Activated T-cell treated with anti-CD3 and anti-CD28 coated beads, Interleukin-2, amount 50 U/mL, for 72 hours (primary cell): Measurements from ENCODE around the gene LYPLA2. TPM values are rescaled to one million over a fixed set of nuclear protein-coding genes. Genes with fewer than 3 reads are reported as not detected.
"Not testable (repeated sequence)": the region's sequence is repeated elsewhere in the genome, so short reads cannot be mapped to it uniquely, and the experiment has no call there.

Experiments used
- ATAC-seq, 2 donors: fragments of 150-1000 bp; cut with Tn5 transposase; replicated peaks in 1 of 2; 2 replicates each; pipeline ENCODE4 v1.10.0; 2021; ENCODE audit warnings: moderate library complexity in 2 of 2, mild to moderate bottlenecking in 1 of 2
- DNase-seq, 2 donors: peaks; one replicate each; pipeline ENCODE4 v3.0.0; 2021 to 2022; ENCODE audit warnings: mixed read lengths in 1 of 2
- H3K27ac Mint-ChIP-seq: one replicate; pipeline ENCODE4 v1.8.0; 2022; ENCODE audit warnings: mild to moderate bottlenecking, moderate library complexity, mixed read lengths
- H3K27me3 Mint-ChIP-seq: one replicate; pipeline ENCODE4 v1.8.0; 2022; ENCODE audit warnings: low read depth, mixed read lengths
- H3K36me3 Mint-ChIP-seq, 2 donors: one replicate each; pipeline ENCODE4 v1.8.0; 2022; ENCODE audit warnings: mixed read lengths in 2 of 2, mild to moderate bottlenecking in 1 of 2; ENCODE audit not compliant: insufficient read depth in 2 of 2
- H3K4me1 Mint-ChIP-seq: one replicate; pipeline ENCODE4 v1.8.0; 2022; ENCODE audit warnings: low read depth, mixed read lengths
- H3K4me3 Mint-ChIP-seq, 2 donors: one replicate each; pipeline ENCODE4 v1.8.0; 2022; ENCODE audit warnings: mild to moderate bottlenecking in 2 of 2, mixed read lengths in 2 of 2, moderate library complexity in 2 of 2
- H3K9me3 Mint-ChIP-seq, 2 donors: one replicate each; pipeline ENCODE4 v1.8.0; 2022; ENCODE audit warnings: mixed read lengths in 2 of 2
- total RNA-seq, 2 donors: library from RNA; stranded (reverse); gene quantifications; one replicate each; pipeline ENCODE4 v1.2.3, GENCODE V29; 2022

Gene LYPLA2
- total RNA-seq, 2 donors from 2014 or later: 63.4 to 71.5 TPM

DNA sequence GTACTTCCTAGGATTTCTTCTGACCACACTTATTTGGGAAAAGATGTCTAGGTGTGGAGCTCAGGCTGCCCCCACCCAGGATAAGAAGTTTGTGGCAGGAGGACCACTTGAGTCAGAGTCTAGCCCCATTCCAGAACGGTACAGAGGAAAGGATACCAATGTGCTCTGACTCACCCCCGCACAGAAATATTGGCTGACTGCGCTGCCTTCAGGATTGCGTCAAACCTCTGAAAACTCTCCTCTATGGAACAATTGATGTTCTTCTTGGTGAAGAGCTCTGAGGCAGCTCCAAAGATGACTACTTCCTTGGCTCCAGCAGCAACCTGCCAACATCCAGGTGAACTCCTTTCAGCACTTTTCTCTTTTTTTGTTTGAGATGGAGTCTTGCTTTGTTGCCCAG lies 23.1 kb downstream of the LYPLA2 start:
- Mint-ChIP-seq H3K4me3 (no peak overlapping the region), H3K36me3 (peaks cover 2 to 5% of the 10 kb centered on the region in 2 donors)
- no peak for ATAC-seq

DNA sequence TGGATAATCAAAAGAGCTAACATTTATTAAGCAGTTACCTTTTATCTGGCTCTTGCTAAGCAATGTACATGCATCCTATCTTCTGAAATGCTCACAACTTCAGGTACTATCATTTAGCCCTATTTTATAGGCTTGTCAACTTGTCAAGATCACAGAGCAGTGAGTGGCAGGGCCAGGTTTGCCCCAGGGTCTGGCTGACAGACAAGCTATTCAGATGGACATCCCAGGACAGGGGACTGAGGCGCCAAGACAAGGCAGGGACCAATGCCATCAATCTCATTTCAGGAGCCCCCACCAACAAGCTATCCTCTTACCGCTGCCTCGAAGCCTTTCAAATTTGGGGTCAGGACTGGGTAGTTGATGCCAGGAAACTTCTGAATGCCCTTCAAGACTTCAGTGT lies 25.4 kb downstream of the LYPLA2 start:
- H3K27me3 Mint-ChIP-seq: no peaks in the 10 kb centered on the region
- no peak for ATAC-seq
- no peak for DNase-seq
- H3K4me3 Mint-ChIP-seq: no peak overlapping the region
- no peak overlapping the region for H3K27ac Mint-ChIP-seq
- peaks cover 5 to 6% of the 10 kb centered on the region in 2 donors for H3K36me3 Mint-ChIP-seq
- peaks cover 7% of the 10 kb centered on the region for H3K4me1 Mint-ChIP-seq
- H3K9me3 Mint-ChIP-seq: no peaks in the 10 kb centered on the region

More for the DNA sequence above, 23.1 kb downstream of the LYPLA2 start:
- no peak for DNase-seq
- Mint-ChIP-seq H3K4me1 (peaks cover 19% of the 10 kb centered on the region), H3K9me3 (no peaks in the 10 kb centered on the region), H3K27ac (no peak overlapping the region), H3K27me3 (no peaks in the 10 kb centered on the region)

DNA sequence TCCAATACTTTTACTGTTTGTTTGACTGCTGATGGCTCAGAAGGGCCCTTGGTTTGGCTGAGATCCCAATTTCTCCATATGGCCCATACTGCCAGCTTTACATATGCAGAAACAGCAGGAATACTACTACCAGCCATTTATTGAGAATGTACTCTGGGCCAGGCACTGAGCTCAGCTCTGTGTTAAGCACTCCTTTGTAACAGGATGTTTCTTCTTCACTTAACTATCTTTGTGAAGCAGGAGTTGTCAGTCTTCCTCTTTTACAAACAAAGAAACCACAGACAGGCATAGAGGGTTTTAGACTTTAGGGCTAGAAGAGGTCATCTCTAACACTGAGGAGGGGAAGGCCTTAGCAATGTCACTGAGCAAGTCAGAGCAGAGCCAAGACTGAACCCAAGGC lies 26.0 kb downstream of the LYPLA2 start:
- Mint-ChIP-seq H3K9me3 (no peaks in the 10 kb centered on the region), H3K27me3 (no peaks in the 10 kb centered on the region), H3K4me3 (no peak overlapping the region), H3K4me1 (peaks cover 7% of the 10 kb centered on the region), H3K27ac (no peak overlapping the region), H3K36me3 (peaks cover 5 to 6% of the 10 kb centered on the region in 2 donors)
- ATAC-seq (no peak), DNase-seq (no peak)

DNA sequence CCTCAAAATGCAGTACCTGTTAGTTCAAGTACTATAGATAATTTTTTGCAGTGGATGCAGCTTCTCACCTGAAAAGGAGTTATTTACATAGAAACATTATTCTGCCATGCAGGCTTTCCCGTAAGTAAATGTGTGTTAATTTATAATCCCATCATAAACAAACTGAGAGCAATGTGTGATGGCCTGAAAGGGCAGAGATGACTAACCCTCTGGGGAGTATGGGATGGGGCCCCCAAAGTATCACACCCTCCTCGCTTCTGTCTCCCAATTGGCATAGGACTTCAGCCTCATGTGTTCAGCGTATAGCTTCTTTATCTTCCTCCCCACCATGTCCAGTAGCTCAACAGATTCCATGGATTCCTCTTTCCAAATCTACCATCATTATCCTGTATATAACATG lies 26.7 kb downstream of the LYPLA2 start:
- Mint-ChIP-seq H3K4me3 (no peak overlapping the region), H3K4me1 (peaks cover 7% of the 10 kb centered on the region), H3K27ac (no peak overlapping the region), H3K9me3 (no peaks in the 10 kb centered on the region), H3K27me3 (no peaks in the 10 kb centered on the region), H3K36me3 (peaks cover 5 to 6% of the 10 kb centered on the region in 2 donors)
- ATAC-seq (no peak), DNase-seq (no peak)

DNA sequence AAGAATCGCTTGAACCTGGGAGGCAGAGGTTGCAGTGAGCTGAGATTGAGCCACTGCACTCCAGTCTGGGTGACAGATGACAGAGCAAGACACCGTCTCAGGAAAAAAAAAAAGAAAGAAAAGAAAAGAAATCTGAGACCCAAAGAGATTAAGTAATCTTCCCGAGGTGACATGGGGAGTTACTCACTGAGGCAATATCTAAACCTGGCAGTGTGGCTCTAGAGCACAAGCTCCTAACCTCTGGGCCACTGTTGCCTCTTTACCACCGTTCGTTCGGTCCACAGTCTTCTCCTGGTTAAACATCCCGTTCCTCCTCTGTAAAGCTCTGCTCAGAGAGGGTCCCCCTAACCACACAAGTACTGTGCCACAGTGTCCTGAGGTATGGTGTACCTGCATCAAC lies 32.8 kb downstream of the LYPLA2 start:
- Mint-ChIP-seq H3K4me3 (peak overlapping the region; percentile 95 to 97), H3K27me3 (no peaks in the 10 kb centered on the region), H3K27ac (peak overlapping the region; percentile 68), H3K36me3 (peaks cover 0 to 7% of the 10 kb centered on the region in 2 donors), H3K4me1 (peaks cover 27% of the 10 kb centered on the region), H3K9me3 (no peaks in the 10 kb centered on the region)
- no peak for ATAC-seq
- DNase-seq: no peak

DNA sequence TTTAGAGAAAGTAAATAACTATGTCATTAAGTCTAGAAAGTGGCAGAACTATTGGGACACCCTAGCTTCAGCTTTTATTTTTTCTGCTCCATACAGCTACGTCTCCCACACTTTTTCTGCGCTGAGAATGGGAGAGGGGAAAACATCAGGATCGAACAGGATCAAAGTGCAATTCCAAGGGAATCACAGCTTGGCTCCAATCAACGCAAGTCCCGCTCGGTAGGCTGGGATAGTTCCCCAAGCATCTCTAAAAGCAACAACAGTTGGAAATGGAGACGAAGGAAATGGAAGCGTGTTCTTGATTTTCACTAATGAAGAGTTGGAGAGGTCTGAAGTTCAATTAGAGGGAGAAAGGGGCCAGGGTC lies 33.7 kb downstream of the LYPLA2 start:
- Mint-ChIP-seq H3K27me3 (no peaks in the 10 kb centered on the region), H3K36me3 (peaks cover 0 to 7% of the 10 kb centered on the region in 2 donors), H3K4me1 (peaks cover 27% of the 10 kb centered on the region), H3K27ac (peak overlapping the region; percentile 96), H3K9me3 (no peaks in the 10 kb centered on the region), H3K4me3 (peak overlapping the region; percentile 95 to 97)
- ATAC-seq: no peak
- DNase-seq: no peak

DNA sequence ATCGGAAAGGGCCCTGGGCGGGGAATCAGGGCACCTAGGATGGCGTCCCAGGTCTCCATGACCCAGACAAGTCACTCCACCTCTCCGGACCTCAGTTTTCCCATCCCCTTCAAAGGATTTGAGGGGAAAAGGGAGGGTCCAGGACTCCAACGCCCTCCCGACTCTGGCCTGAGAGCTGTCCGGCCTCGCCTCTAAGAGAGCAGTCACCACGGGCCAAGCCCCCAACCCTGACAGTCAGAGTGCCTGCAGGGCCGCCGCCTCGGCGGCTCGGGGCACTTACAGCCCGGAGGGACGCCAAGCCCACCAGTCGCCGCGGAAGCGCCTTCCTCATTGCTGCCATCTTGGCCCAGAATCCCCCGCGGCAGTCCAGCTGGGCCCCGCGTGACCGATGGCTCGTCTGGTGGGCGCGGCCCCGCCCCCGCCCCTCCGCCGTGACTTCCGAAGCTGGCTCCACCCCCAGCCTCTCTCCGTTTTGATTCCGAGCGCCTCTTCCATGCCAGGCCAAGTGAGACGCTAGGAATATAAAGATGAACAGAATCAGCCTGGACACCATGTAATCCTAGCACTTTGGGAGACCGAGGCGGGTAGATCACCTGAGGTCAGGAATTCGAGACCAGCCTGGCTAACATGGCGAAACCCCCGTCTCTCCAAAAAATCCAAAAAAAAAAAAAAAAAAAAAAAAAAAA lies 34.3 kb downstream of the LYPLA2 start, which contains the start of gene HMGCL:
TSS of gene HMGCL (minus strand) at position 354 of the 686 bp plus-strand sequence. CDS start at position 340, 14 bp downstream.
- H3K4me3 Mint-ChIP-seq: peak within 1 kb of the TSS; percentile 95 to 97
- H3K36me3 Mint-ChIP-seq: peaks cover 0 to 6% of the 10 kb centered on the region in 2 donors
- DNase-seq (peak; percentile 91), ATAC-seq (peak; percentile 97)
- H3K27me3 Mint-ChIP-seq: no peaks in the 10 kb centered on the region
- peaks cover 27% of the 10 kb centered on the region for H3K4me1 Mint-ChIP-seq
- H3K27ac Mint-ChIP-seq: peak within 1 kb of the TSS; percentile 96
- H3K9me3 Mint-ChIP-seq: no peaks in the 10 kb centered on the region

DNA sequence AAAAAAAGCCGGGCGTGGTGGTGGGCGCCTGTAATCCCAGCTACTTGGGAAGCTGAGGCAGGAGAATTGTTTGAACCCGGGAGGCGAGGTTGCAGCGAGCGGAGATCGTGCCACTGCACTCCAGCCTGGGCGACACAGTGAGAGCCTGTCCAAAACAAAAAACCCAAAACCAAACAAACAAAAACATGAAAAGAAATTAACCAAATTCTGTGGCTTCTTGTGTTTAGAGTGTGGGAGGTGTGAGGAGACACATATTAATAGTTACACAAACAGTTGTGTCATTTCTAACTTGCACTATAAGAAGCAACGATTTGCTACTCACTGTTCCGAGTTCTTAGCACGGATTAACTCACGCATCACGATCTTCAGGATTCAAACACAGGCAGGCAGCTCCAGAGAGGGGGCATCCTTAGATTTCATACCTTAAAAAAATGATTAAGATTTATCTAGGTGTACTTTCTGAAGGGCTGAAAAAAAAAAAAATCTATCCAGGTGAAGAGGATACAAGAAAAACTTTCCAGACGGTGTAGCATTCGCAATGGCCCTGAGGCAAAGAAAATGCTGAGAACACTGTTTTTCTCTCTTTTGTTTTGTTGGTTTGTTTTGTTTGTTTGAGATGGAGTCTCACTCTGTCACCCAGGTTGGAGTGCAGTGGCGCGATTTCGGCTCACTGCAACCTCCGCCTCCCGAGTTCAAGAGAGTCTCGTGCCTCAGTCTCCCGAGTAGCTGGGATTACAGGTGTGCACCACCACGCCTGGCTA lies 35.0 kb downstream of the LYPLA2 start:
- Mint-ChIP-seq H3K27ac (peak overlapping the region; percentile 96), H3K4me3 (peak overlapping the region; percentile 95 to 97), H3K27me3 (no peaks in the 10 kb centered on the region), H3K9me3 (no peaks in the 10 kb centered on the region), H3K4me1 (peaks cover 27% of the 10 kb centered on the region), H3K36me3 (peaks cover 0 to 3% of the 10 kb centered on the region in 2 donors)
- ATAC-seq (peak; percentile 58 to 68), DNase-seq (peak in 1 of 2 donors; percentile 13)

DNA sequence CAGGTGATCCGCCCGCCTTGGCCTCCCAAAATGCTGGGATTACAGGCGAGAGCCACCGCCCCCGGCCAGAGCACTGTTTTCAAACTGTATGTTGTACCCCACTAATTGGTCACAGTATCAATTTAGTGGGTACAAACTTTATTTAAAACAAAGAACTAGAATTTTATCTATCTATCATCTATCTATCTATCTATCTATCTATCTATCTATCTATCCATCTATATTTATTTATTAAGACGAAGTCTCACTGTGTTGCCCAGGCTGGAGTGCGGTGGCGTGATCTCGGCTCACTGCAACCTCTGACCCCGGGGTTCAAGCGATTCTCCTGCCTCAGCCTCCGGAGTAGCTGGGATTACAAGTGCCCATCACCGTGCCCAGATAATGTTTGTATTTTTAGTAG lies 35.6 kb downstream of the LYPLA2 start:
- DNase-seq, H3K27ac Mint-ChIP-seq, H3K36me3 Mint-ChIP-seq, H3K27me3 Mint-ChIP-seq, H3K9me3 Mint-ChIP-seq, ATAC-seq: not testable (repeated sequence)
- peak overlapping the region; percentile 95 to 97 for H3K4me3 Mint-ChIP-seq
- H3K4me1 Mint-ChIP-seq: peaks cover 27% of the 10 kb centered on the region

DNA sequence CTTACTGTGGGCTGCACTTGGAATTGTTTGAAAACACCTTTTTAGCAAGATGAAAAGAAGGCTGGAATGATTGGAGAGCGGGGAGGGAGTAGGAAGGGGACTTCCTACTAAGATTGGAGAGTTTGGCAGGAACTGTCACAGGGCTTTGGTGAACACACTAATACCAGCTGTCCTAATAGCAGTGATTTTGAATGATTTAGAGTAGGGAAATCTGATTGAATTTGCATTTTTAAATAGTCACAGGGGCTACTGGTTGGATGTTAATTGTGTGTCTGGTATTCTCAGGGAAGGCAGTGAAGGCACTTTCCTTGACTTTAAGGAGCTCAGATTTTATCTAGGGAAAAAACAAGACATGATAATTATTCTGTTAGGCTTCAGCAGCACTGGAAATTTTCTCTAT lies 36.8 kb downstream of the LYPLA2 start:
- H3K4me1 Mint-ChIP-seq: peaks cover 27% of the 10 kb centered on the region
- H3K4me3 Mint-ChIP-seq: no peak overlapping the region
- DNase-seq (no peak), ATAC-seq (no peak)
- no peaks in the 10 kb centered on the region for H3K9me3 Mint-ChIP-seq
- H3K27me3 Mint-ChIP-seq: no peaks in the 10 kb centered on the region
- no peak overlapping the region for H3K27ac Mint-ChIP-seq
- peaks cover 0 to 3% of the 10 kb centered on the region in 2 donors for H3K36me3 Mint-ChIP-seq

DNA sequence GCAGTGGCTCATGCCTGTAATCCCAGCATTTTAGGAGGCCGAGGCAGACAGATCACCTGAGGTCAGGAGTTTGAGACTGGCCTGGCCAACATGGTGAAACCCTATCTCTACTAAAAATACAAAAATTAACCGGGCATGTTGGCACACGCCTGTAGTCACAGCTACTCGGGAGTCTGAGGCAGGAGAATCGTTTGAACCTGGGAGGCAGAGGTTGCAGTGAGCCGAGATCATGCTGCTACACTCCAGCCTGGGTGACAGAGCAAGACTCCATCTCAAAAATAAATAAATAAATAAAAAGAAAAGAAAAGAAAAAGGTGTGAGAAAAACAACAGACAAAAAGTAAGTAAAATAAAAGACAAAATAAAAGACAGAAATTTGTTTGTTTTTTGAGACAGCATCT lies 43.2 kb downstream of the LYPLA2 start:
- peaks cover 13% of the 10 kb centered on the region for H3K4me1 Mint-ChIP-seq
- H3K27ac Mint-ChIP-seq, ATAC-seq, DNase-seq, H3K27me3 Mint-ChIP-seq, H3K36me3 Mint-ChIP-seq, H3K9me3 Mint-ChIP-seq, H3K4me3 Mint-ChIP-seq: not testable (repeated sequence)

DNA sequence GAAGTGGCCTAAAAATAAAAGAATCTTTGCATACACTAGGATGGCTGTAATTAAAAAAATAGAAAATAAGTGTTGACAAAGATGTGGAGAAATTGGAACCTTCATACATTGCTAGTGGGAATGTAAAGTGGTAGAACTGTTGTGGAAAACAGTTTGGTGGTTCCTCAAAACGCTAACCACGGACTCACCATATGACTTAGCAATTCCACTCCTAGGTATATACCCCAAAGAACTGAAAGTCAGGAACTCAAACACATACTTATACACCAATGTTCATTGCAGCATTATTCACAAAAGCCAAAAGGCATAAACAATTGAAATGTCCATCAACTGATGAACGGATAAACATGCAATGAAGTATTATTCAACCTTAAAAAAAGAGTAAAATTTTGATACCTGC lies 45.1 kb downstream of the LYPLA2 start:
- no peak for DNase-seq
- no peak for ATAC-seq
- peaks cover 5% of the 10 kb centered on the region for H3K27me3 Mint-ChIP-seq
- no peaks in the 10 kb centered on the region for H3K36me3 Mint-ChIP-seq
- no peak overlapping the region for H3K4me3 Mint-ChIP-seq
- no peak overlapping the region for H3K27ac Mint-ChIP-seq
- no peaks in the 10 kb centered on the region for H3K9me3 Mint-ChIP-seq
- H3K4me1 Mint-ChIP-seq: peaks cover 13% of the 10 kb centered on the region

DNA sequence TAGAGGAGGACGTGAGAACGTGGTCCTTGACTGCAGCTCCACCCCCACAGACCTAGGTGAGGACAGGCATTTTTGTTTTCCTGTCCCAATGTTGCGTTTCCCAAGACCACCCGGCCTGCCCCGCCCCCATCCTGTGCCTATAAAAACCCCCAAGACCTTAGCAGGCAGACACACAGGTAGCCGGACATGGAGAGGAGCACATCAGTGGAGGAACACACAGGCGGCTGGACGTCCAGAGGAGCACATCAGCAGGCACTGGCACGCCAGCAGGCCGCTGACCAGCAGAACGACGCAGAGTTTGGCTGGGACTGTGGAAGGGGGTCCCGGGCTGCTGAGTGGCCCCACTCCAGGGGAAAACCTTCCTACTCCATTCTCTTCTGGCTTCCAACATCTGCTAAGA lies 47.0 kb downstream of the LYPLA2 start:
- no peaks in the 10 kb centered on the region for H3K9me3 Mint-ChIP-seq
- H3K4me1 Mint-ChIP-seq: peaks cover 13% of the 10 kb centered on the region
- peak overlapping the region; percentile 75 to 84 for H3K4me3 Mint-ChIP-seq
- no peak overlapping the region for H3K27ac Mint-ChIP-seq
- peaks cover 5% of the 10 kb centered on the region for H3K27me3 Mint-ChIP-seq
- DNase-seq (peak in 1 of 2 donors; percentile 2), ATAC-seq (peak in 1 of 2 donors; percentile 12)
- no peaks in the 10 kb centered on the region for H3K36me3 Mint-ChIP-seq
